Keratinocyte (primary cell): ENCODE results near the gene CLMN.

Experiments
- EZH2 ChIP-seq: IDR thresholded peaks from one replicate; pipeline ENCODE4 v1.6.1; 2012; ENCODE audit warnings: inconsistent platforms, mild to moderate bottlenecking, low read length, moderate library complexity
- TF ChIP-seq, protein P1 (sequence below), 3 experiments: IDR thresholded peaks in 1 of 3; conservative IDR thresholded peaks in 1 of 3; optimal IDR thresholded peaks in 1 of 3; 2 replicates in 2 of 3; 3 replicates in 1 of 3; pipeline versions ENCODE3 to v1.5.1; 2011; ENCODE audit warnings: low read length in 3 of 3, mild to moderate bottlenecking in 3 of 3, moderate library complexity in 2 of 3, control low read depth in 1 of 3, inconsistent platforms in 1 of 3; ENCODE audit not compliant: insufficient read depth in 2 of 3; ENCODE audit errors: extremely low read depth in 1 of 3

DNA sequence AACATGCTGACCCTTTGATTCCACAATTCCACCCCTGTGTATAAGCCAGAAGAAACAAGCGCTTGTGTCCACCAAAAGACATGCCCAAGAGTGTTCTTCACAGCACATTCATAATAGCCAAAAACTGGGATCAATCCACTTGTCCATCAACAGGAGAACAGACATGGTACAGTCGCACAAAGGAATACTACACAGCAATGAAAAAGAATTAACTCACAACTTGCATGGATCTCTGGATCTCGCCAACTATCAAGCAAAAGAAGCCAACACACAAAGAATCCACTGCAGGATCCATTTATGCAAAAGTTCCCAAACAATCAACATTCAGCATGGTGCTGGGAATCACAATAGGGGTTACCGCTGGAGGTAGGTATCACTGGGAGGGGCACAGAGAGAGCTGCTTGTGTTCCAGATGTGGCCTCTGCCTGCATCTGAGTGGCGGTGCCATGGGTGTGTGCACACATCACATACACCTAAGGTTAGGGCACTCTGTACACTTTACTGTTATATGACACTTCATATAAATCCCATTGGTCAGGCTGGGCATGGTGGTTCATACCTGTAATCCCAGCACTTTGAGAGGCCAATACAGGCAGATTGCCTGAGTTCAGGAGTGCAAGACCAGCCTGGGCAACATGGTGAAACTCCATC is 30.9 kb downstream of the CLMN start:
- TF ChIP-seq, protein P1, sequence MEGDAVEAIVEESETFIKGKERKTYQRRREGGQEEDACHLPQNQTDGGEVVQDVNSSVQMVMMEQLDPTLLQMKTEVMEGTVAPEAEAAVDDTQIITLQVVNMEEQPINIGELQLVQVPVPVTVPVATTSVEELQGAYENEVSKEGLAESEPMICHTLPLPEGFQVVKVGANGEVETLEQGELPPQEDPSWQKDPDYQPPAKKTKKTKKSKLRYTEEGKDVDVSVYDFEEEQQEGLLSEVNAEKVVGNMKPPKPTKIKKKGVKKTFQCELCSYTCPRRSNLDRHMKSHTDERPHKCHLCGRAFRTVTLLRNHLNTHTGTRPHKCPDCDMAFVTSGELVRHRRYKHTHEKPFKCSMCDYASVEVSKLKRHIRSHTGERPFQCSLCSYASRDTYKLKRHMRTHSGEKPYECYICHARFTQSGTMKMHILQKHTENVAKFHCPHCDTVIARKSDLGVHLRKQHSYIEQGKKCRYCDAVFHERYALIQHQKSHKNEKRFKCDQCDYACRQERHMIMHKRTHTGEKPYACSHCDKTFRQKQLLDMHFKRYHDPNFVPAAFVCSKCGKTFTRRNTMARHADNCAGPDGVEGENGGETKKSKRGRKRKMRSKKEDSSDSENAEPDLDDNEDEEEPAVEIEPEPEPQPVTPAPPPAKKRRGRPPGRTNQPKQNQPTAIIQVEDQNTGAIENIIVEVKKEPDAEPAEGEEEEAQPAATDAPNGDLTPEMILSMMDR (optimal IDR thresholded peaks at IDR 0.05 in 1 of 3, IDR thresholded peaks at IDR 0.05 in 1 of 3, conservative IDR thresholded peaks at IDR 0.05 in 1 of 3; ENCODE audit: extremely low read depth in 1 of 3, insufficient read depth in 2 of 3, low read length in 3 of 3): no peak
- no peak for TF ChIP-seq EZH2
